ENCODE results near the gene TEX2. TPM values are rescaled to one million over a fixed set of nuclear protein-coding genes. Genes with fewer than 3 reads are reported as not detected.

Gene TEX2
- total and polyA plus RNA-seq, 2 of the 13 experiments (the other 11 are each of a cell fraction or from before 2014, with no cell fraction given), result 21.4 to 37.7 TPM

- no peaks in the 10 kb centered on the region for H3K9me3 ChIP-seq (ENCODE audit: low read length)
- ChIA-PET CTCF (ENCODE audit: low intra/inter-chr PET ratio, low total read pairs) (no interaction called here), POLR2A (interaction anchor here (0.7 to 10.7 kb wide), 10 partner anchors 9 to 101 kb away, joined by 3 to 138 read pairs (median 10); no protein-coding TSS in a partner anchor)
- H2AFZ ChIP-seq (ENCODE audit: low read length), result no peak within 1 kb of the TSS
- peaks cover 84% of the 10 kb centered on the region for H3K4me1 ChIP-seq (ENCODE audit: insufficient read depth, low read length)
- H3K4me2 ChIP-seq (ENCODE audit: low read depth, low read length), result peak within 1 kb of the TSS; percentile 92
- ATAC-seq (peak; percentile 95), DNase-seq (ENCODE audit: low spot score) (peak; percentile 82), FAIRE-seq (no peak)
- intact Hi-C loops (cut with micrococcal nuclease; ENCODE audit: unreplicated experiment) (loop anchor here (1.0 to 10.0 kb wide), 3 partner anchors 48 to 215 kb away; partner anchors contain the start of genes CSHL1 and GH1), in situ Hi-C loops (cut with HindIII; ENCODE audit: extremely low pct_ligation_motif_present, low pct_unique_long_range_greater_than_20kb) (loop anchor here (5.0 to 10.0 kb wide), 3 partner anchors 68 to 205 kb away; no protein-coding TSS in a partner anchor)
- H3K9ac ChIP-seq (ENCODE audit: insufficient read depth, low read depth, low read length), result peak within 1 kb of the TSS; percentile 89
- BruUV-seq (replicated peaks), result no TSS peak
- WGBS (ENCODE audit: low lambda C conversion rate), result 9% methylated on average over 54 of the region's 98 CpGs
- peaks cover 16% of the 10 kb centered on the region; the same call in 1 of the 2 replicates for H4K20me1 ChIP-seq (ENCODE audit: insufficient read depth, low read length)
- no peaks in the 10 kb centered on the region for H3K36me3 ChIP-seq (replicated peaks in 1 of 2; ENCODE audit: control insufficient read depth in 1 of 2, insufficient read depth in 2 of 2, low read length in 2 of 2)
- no peaks in the 10 kb centered on the region; a peak in 1 of 5 replicates for H3K27me3 ChIP-seq (ENCODE audit: control insufficient read depth in 1 of 2, insufficient read depth in 2 of 2, low read length in 2 of 2)
- peaks cover 37% of the 10 kb centered on the region for H3K79me2 ChIP-seq (ENCODE audit: insufficient read depth, low read length)
- peak within 1 kb of the TSS; percentile 79 to 96 (median 89) for H3K4me3 ChIP-seq (replicated peaks in 1 of 3; ENCODE audit: insufficient read depth in 1 of 3, low read depth in 2 of 3, low read length in 3 of 3)
- peak within 1 kb of the TSS; percentile 81 for H3K27ac ChIP-seq (ENCODE audit: extremely low read length, insufficient read depth, low read length)
- TF ChIP-seq STAT5B (CRISPR knock-in tag; IDR thresholded peaks at IDR 0.05), result no peak
- peak; percentile 86 for TF ChIP-seq ZNF713 (CRISPR knock-in tag; IDR thresholded peaks at IDR 0.05)
- TF ChIP-seq ZNF510 (CRISPR knock-in tag; IDR thresholded peaks at IDR 0.05; ENCODE audit: low read depth), result peak; percentile 95
- peak in 1 of 2 experiments; percentile 74; a peak in 1 of 4 replicates for TF ChIP-seq REST (IDR thresholded peaks at IDR 0.05; ENCODE audit: borderline replicate concordance in 1 of 2, low read depth in 1 of 2, low read length in 2 of 2)
- 0 out of 2 replicates have a peak, but pooled peaks have one; percentile 18 for TF ChIP-seq ZKSCAN8 (CRISPR knock-in tag; IDR thresholded peaks at IDR 0.05; ENCODE audit: borderline replicate concordance)
- peak; percentile 47; the same call in 1 of the 2 replicates for TF ChIP-seq GFI1 (CRISPR knock-in tag; IDR thresholded peaks at IDR 0.05; ENCODE audit: borderline replicate concordance)
- TF ChIP-seq, protein P1, sequence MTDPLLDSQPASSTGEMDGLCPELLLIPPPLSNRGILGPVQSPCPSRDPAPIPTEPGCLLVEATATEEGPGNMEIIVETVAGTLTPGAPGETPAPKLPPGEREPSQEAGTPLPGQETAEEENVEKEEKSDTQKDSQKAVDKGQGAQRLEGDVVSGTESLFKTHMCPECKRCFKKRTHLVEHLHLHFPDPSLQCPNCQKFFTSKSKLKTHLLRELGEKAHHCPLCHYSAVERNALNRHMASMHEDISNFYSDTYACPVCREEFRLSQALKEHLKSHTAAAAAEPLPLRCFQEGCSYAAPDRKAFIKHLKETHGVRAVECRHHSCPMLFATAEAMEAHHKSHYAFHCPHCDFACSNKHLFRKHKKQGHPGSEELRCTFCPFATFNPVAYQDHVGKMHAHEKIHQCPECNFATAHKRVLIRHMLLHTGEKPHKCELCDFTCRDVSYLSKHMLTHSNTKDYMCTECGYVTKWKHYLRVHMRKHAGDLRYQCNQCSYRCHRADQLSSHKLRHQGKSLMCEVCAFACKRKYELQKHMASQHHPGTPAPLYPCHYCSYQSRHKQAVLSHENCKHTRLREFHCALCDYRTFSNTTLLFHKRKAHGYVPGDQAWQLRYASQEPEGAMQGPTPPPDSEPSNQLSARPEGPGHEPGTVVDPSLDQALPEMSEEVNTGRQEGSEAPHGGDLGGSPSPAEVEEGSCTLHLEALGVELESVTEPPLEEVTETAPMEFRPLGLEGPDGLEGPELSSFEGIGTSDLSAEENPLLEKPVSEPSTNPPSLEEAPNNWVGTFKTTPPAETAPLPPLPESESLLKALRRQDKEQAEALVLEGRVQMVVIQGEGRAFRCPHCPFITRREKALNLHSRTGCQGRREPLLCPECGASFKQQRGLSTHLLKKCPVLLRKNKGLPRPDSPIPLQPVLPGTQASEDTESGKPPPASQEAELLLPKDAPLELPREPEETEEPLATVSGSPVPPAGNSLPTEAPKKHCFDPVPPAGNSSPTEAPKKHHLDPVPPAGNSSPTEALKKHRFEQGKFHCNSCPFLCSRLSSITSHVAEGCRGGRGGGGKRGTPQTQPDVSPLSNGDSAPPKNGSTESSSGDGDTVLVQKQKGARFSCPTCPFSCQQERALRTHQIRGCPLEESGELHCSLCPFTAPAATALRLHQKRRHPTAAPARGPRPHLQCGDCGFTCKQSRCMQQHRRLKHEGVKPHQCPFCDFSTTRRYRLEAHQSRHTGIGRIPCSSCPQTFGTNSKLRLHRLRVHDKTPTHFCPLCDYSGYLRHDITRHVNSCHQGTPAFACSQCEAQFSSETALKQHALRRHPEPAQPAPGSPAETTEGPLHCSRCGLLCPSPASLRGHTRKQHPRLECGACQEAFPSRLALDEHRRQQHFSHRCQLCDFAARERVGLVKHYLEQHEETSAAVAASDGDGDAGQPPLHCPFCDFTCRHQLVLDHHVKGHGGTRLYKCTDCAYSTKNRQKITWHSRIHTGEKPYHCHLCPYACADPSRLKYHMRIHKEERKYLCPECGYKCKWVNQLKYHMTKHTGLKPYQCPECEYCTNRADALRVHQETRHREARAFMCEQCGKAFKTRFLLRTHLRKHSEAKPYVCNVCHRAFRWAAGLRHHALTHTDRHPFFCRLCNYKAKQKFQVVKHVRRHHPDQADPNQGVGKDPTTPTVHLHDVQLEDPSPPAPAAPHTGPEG (CRISPR knock-in tag; IDR thresholded peaks at IDR 0.05), result peak; percentile 92
- TF ChIP-seq, protein P2, sequence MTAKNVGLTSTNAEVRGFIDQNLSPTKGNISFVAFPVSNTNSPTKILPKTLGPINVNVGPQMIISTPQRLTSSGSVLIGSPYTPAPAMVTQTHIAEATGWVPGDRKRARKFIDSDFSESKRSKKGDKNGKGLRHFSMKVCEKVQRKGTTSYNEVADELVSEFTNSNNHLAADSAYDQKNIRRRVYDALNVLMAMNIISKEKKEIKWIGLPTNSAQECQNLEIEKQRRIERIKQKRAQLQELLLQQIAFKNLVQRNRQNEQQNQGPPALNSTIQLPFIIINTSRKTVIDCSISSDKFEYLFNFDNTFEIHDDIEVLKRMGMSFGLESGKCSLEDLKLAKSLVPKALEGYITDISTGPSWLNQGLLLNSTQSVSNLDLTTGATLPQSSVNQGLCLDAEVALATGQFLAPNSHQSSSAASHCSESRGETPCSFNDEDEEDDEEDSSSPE (CRISPR knock-in tag; IDR thresholded peaks at IDR 0.05), result peak; percentile 74
- TF ChIP-seq, protein P3, sequence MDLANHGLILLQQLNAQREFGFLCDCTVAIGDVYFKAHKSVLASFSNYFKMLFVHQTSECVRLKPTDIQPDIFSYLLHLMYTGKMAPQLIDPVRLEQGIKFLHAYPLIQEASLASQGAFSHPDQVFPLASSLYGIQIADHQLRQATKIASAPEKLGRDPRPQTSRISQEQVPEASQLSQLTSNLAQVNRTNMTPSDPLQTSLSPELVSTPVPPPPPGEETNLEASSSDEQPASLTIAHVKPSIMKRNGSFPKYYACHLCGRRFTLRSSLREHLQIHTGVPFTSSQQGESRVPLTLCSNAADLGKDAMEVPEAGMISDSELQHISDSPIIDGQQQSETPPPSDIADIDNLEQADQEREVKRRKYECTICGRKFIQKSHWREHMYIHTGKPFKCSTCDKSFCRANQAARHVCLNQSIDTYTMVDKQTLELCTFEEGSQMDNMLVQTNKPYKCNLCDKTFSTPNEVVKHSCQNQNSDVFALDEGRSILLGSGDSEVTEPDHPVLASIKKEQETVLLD (CRISPR knock-in tag; IDR thresholded peaks at IDR 0.05; ENCODE audit: low read depth), result peak; percentile 62; the same call in 1 of the 2 replicates
Measured at GRCh38 chr17:64129765-64130558, 133.1 kb downstream of the TEX2 start, which contains the start of gene ERN1. TSS of gene ERN1 (minus strand) at chr17:64130144. CDS start at chr17:64130029, 115 bp downstream.

Measured in HepG2 (cell line).